HG03442 (cell line): ENCODE data around the gene AHDC1.

Experiments used
- ATAC-seq: cut with Tn5 transposase; IDR thresholded peaks from one replicate; pipeline ENCODE4 v1.9.1; 2021; ENCODE audit warnings: mild to moderate bottlenecking, moderate library complexity; ENCODE audit not compliant: unreplicated experiment

Gene AHDC1

GRCh38 chr1:27615346-27616192, 11.6 kb upstream of the AHDC1 start:
- no peak for ATAC-seq

GRCh38 chr1:27614625-27615344, 10.8 kb upstream of the AHDC1 start:
- ATAC-seq, result no peak

GRCh38 chr1:27614043-27614624, 10.2 kb upstream of the AHDC1 start:
- no peak for ATAC-seq

GRCh38 chr1:27612718-27613117, 8.8 kb upstream of the AHDC1 start:
- ATAC-seq, result no peak

DNA sequence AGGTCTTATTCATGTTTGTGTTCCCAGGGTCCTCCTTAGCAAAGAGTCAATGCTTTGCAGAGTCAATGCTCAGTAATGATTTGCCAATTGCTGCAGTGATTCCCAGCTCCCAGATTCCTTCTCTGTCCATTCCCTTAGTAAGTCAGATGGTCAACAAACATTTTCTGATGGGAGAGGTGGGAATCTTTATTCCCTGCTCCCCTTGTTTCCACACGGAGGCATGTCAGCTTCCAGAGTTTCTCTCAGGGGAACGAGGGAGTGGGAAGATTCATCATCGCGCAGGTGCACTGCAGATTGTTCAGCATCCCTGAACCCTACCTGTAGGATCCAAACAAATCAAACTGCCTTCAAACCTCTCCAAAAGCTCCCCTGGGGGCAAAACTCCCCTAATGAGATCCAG, 7.5 kb upstream of the AHDC1 start:
- ATAC-seq, result no peak

- no peak for ATAC-seq
Observed at GRCh38 chr1:27609618-27610240, 5.8 kb upstream of the AHDC1 start.

DNA sequence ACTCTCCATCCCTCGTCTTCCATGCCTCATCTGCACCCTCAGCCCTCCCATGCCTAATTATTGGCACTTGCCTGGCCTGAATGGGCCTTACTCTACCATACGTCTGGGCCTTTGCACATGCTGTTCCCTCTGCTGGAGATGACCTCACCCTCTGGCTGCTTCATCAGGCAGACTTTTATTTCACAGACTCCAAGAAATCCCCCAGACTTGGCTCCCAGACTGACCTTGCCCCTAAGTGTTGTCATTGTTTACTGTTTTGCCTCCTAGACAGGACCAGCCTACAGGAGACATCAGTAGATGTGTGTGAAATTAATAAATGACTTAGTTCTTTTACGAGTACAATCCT, 5.2 kb upstream of the AHDC1 start:
- no peak for ATAC-seq

DNA sequence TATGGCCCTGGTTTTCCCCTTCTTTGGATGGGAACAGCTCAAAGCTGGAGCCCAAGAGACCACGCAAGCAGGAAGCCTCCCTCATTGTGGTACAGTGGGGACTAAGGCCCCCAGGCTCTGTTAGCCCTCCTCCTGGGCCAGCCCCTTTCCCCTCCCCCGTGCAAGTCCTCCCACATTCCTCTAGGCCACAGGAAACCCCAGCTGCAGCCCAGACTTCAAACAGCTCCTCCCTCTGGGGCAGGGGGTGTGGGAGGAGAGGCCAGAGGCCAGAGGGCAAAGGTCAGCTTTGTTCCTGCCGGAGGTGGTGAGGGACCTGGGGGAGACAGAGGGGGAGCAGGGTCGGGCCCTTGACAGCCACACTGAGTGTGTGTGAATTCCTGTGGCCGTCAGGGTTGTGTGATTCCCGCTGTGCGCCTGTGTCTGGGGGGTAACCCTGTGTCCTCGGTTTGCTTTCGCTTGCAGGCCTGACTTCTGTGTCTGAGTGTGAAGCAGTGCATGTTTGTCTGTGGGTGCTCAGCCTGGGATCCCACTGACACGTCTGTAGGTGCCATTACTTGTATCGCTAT, 3.4 kb upstream of the AHDC1 start:
- ATAC-seq, result no peak

- ATAC-seq, result no peak
Observed at GRCh38 chr1:27606708-27607238, 2.8 kb upstream of the AHDC1 start.

GRCh38 chr1:27605796-27606707, 2.1 kb upstream of the AHDC1 start:
- ATAC-seq, result no peak

DNA sequence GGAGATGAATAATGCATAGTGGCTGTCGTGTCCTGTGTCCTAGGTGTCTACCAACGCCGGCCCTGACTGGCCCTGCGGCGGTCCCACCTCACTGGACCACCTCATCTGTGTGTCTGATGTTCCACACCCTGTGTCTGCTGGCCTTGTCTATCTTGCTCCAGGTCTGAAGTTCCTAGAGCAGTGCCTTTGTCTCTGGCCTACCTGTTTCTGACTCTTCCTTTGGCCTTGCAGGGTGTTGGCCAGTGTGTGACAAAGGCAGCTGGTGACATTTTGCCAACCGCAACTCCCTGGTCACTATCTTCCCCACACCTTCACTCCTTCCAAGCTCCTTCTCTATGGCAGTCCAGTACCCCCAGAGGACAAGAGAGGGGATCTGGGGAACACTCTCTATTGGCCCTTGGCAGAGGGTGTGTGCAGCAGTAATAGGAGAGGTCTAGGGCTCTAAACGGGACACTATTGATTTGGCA, 1.4 kb upstream of the AHDC1 start:
- no peak for ATAC-seq

- ATAC-seq, result no peak
Observed at GRCh38 chr1:27604579-27605299, 795 bp upstream of the AHDC1 start.

DNA sequence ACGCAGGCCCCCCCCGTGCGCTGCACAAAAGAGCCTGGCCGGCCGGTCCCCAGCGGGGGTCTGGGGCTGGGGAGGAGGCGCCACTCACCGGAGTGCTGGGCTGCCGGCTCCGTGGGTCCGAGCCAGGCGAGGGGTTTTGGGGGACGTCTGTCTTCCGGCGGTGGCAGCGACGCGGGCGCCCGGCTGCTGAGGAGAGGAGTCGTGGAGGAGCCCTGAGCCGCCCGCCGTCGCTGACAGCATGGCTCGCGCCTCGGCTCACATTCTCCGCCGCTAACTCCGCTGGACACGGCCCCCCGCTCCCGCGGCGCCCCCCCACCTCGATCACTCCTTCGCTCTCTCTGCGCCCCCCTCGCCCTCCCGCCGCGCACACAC, 649 bp downstream of the AHDC1 start:
- ATAC-seq, result no peak

GRCh38 chr1:27602462-27603308, 1.3 kb downstream of the AHDC1 start:
- ATAC-seq, result no peak

DNA sequence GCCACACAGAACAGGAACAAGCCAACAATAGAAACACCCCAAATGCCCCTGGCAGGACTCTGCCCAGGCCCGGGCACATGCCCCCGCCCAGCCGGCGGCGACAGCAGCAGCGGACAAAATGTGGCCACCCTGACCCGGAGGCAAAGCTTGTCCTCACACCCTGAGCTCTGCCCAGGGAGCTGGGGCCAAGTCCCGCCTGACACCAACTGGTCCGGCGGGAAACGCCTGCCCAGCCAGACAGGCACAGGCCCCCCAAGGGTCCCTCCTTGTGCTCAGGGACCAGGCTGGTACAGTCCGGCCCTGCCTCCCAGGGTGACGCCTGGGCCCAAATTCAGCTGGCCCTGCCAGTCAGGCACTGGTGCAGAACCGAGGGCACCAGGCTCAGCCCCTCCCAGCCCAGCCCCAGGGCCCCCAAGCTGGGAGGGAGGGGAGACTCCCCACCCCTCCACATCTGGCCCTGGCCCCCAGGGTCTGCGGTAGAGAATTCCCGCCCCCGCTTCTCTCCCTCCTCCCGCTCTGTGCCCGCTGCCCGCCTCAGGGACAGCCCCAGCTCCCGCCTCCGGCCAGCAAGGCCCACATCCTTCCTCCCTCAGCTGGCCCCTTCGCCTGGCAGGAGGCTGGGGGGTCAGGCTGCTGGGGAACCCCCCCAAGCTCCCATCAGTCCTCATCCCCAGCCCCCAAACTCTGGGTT, 2.0 kb downstream of the AHDC1 start:
- no peak for ATAC-seq

GRCh38 chr1:27601321-27601770, 2.6 kb downstream of the AHDC1 start:
- ATAC-seq, result no peak

DNA sequence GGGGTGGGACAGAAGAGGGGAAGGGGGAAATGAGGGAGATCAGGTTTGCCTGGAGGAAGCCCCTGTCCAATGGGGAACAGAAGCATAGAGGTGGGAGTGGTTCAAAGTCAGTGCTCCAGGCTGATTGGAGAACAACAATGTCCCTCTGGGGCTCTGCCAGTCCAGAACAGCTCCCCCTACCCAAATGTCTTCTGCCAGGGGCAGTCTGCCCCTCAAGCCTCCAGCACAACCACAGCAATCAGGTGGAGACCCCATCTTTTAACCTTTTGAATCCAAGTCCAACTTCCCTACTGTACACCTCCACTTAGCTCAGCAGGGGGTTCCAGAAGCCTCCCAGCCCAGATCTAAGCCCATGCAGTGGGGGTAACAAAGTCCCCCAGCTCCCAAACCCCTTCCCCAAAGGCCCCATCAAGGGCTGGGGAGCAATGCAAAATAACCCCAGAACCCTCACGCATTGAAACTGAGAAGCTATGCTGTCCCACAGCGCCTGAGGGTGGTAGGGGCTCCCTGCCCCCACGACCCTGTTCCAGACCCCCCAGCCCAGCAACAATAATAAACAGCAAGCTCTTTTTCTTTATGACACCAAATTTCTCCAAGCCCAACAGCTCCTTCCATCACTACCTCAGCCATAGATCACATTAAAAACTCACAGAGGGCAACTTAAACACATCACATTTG, 3.3 kb downstream of the AHDC1 start:
- no peak for ATAC-seq
